HUES6 (cell line): Measurements from ENCODE around the gene AOPEP.

Source experiments
- H3K27ac ChIP-seq: 2 replicates; pipeline ENCODE4 v1.7.0; 2013; ENCODE audit warnings: low read depth, mild to moderate bottlenecking, low read length, inconsistent platforms
- H3K27me3 ChIP-seq: 2 replicates; pipeline ENCODE4 v1.6.1; 2013; ENCODE audit warnings: low read length; ENCODE audit not compliant: control insufficient read depth, insufficient read depth
- H3K36me3 ChIP-seq: 2 replicates; pipeline ENCODE4 v1.6.1; 2013; ENCODE audit warnings: low read length; ENCODE audit not compliant: control insufficient read depth, insufficient read depth
- H3K4me1 ChIP-seq: 2 replicates; pipeline ENCODE4 v1.6.1; 2013; ENCODE audit warnings: low read length; ENCODE audit not compliant: control insufficient read depth, insufficient read depth
- H3K4me3 ChIP-seq: 2 replicates; pipeline ENCODE4 v1.5.1; 2013; ENCODE audit warnings: low read depth, low read length
- H3K9ac ChIP-seq: one replicate; pipeline ENCODE4 v1.6.1; 2013; ENCODE audit warnings: mild to moderate bottlenecking, low read length
- H3K9me3 ChIP-seq: 2 replicates; pipeline ENCODE4 v1.6.1; 2013; ENCODE audit warnings: low read depth, low read length; ENCODE audit not compliant: control insufficient read depth, insufficient read depth

Gene AOPEP

GRCh38 chr9:94861589-94862272 lies 135.2 kb downstream of the AOPEP start:
- Histone ChIP-seq H3K4me3 (no peak overlapping the region), H3K36me3 (peaks cover 3% of the 10 kb centered on the region; the same call in 1 of the 2 replicates), H3K9me3 (peaks cover 6% of the 10 kb centered on the region), H3K4me1 (peaks cover 15% of the 10 kb centered on the region), H3K27me3 (no peaks in the 10 kb centered on the region), H3K9ac (no peak overlapping the region), H3K27ac (no peak overlapping the region)

DNA sequence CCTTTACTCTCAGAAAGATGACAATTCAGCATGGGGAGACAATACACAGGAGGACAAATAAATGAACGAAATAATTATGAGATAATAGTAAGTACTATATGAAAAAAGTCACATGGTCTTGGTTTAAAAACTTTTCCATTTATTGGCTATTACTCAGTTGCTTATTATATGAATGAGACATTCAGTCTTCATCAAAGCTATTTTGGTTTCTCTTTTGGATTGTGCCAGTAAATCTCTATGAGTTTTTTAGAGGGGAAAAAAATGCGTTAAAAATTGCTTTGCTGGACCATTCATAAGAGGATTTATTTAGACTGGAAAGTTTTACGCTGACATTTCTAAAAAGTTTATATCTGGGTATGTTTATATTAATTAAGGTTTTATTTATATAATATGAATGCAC lies 137.7 kb downstream of the AOPEP start:
- no peak overlapping the region for H3K4me3 ChIP-seq
- no peak overlapping the region for H3K9ac ChIP-seq
- H3K9me3 ChIP-seq = no peaks in the 10 kb centered on the region
- no peaks in the 10 kb centered on the region for H3K27me3 ChIP-seq
- peaks cover 15% of the 10 kb centered on the region for H3K4me1 ChIP-seq
- H3K27ac ChIP-seq = no peak overlapping the region
- no peaks in the 10 kb centered on the region for H3K36me3 ChIP-seq

DNA sequence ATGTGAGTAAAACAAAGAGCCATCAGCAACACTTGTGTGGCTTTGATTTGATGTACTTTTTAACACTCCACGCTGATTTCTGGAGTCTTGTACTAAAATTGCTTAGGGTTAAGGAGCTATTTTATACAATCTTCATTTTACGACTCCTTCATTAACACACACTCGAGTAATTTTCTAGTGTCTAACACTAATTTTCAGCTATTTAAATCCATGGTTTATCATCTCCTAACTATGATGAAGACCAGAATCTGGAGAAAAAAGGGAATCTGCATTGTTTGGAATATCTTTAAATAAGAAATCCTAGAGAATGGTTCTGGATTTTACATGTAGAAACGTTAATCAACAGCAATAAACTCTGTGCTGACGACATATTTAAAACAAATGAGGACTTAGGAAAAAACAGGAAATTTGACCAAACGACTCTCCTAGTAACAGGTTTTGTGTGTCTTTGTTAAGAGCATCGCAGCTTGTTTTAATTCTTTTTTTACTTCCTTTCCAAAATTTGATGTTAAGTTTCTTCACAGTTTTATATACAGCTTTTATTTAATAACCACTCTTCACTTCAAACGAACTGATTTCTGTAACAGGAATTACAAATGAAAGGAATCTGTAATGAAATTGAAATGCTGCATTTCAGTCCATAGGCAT lies 138.5 kb downstream of the AOPEP start:
- Histone ChIP-seq H3K9ac (no peak overlapping the region), H3K27me3 (no peaks in the 10 kb centered on the region), H3K9me3 (no peaks in the 10 kb centered on the region), H3K4me1 (peaks cover 15% of the 10 kb centered on the region), H3K36me3 (no peaks in the 10 kb centered on the region), H3K4me3 (no peak overlapping the region), H3K27ac (no peak overlapping the region)

GRCh38 chr9:94865582-94866452 lies 139.3 kb downstream of the AOPEP start:
- Histone ChIP-seq H3K9ac (no peak overlapping the region), H3K27ac (no peak overlapping the region), H3K36me3 (no peaks in the 10 kb centered on the region), H3K4me3 (no peak overlapping the region), H3K9me3 (no peaks in the 10 kb centered on the region), H3K4me1 (peaks cover 15% of the 10 kb centered on the region), H3K27me3 (no peaks in the 10 kb centered on the region)

- no peak overlapping the region for H3K9ac ChIP-seq
- no peak overlapping the region for H3K27ac ChIP-seq
- no peaks in the 10 kb centered on the region for H3K27me3 ChIP-seq
- no peaks in the 10 kb centered on the region for H3K9me3 ChIP-seq
- H3K36me3 ChIP-seq = no peaks in the 10 kb centered on the region
- H3K4me3 ChIP-seq = no peak overlapping the region
- H3K4me1 ChIP-seq = peaks cover 15% of the 10 kb centered on the region
Measured at GRCh38 chr9:94866770-94867169, 140.3 kb downstream of the AOPEP start.

- no peaks in the 10 kb centered on the region for H3K36me3 ChIP-seq
- H3K9me3 ChIP-seq = no peaks in the 10 kb centered on the region
- H3K27ac ChIP-seq = no peak overlapping the region
- peaks cover 15% of the 10 kb centered on the region for H3K4me1 ChIP-seq
- H3K4me3 ChIP-seq = no peak overlapping the region
- no peak overlapping the region for H3K9ac ChIP-seq
- H3K27me3 ChIP-seq = no peaks in the 10 kb centered on the region
Measured at GRCh38 chr9:94867281-94867841, 140.9 kb downstream of the AOPEP start.

DNA sequence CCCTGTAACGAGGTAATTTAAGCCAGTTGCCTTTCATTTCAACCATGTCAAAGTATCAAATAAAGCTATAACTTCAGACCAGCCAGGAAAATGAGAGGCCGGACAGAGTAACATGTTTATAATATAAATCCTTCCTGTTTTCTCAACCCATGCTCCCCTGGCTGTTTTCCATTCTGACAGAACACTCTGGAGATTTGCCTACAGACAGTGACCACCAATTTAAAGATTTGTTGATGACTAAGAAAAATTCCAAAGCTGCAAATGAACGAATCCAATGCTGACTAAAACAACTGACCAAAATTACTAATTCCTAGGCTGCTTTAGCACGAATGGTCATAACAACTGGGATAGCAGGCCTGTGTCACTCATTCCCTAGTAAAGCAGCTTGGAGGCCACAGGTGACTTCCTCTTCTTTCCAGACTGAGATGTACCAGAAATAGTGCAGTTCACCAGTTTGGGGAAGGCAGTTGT lies 141.4 kb downstream of the AOPEP start:
- Histone ChIP-seq H3K36me3 (no peaks in the 10 kb centered on the region), H3K27me3 (no peaks in the 10 kb centered on the region), H3K9me3 (no peaks in the 10 kb centered on the region), H3K27ac (no peak overlapping the region), H3K4me1 (peaks cover 15% of the 10 kb centered on the region), H3K9ac (no peak overlapping the region), H3K4me3 (no peak overlapping the region)

- Histone ChIP-seq H3K27ac (no peak overlapping the region), H3K4me3 (no peak overlapping the region), H3K27me3 (no peaks in the 10 kb centered on the region), H3K9me3 (no peaks in the 10 kb centered on the region), H3K9ac (no peak overlapping the region), H3K4me1 (peaks cover 15% of the 10 kb centered on the region), H3K36me3 (no peaks in the 10 kb centered on the region)
Measured at GRCh38 chr9:94868464-94868863, 142.0 kb downstream of the AOPEP start.

- Histone ChIP-seq H3K27me3 (no peaks in the 10 kb centered on the region), H3K36me3 (no peaks in the 10 kb centered on the region), H3K27ac (no peak overlapping the region), H3K4me1 (peaks cover 15% of the 10 kb centered on the region), H3K9ac (no peak overlapping the region), H3K4me3 (no peak overlapping the region), H3K9me3 (no peaks in the 10 kb centered on the region)
Measured at GRCh38 chr9:94869415-94869843, 142.9 kb downstream of the AOPEP start.

DNA sequence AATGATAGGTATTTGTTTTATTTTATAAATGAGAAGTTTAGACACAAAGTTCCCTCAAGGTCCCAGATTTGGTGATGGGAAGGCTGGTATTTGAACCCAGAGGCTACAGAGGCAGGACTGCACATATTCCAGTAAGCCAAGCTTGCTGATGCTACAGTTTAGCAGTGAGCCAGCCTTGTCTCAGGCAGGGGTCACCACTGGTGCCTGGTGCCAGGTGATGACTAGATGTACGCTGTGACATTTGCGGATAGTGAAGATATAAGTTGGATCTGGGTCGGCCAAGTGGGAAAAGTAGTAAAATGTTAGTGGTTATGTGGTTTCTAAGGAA lies 143.9 kb downstream of the AOPEP start:
- H3K27ac ChIP-seq = no peak overlapping the region
- peaks cover 11% of the 10 kb centered on the region for H3K4me1 ChIP-seq
- H3K36me3 ChIP-seq = no peaks in the 10 kb centered on the region
- no peaks in the 10 kb centered on the region for H3K9me3 ChIP-seq
- no peaks in the 10 kb centered on the region for H3K27me3 ChIP-seq
- H3K9ac ChIP-seq = no peak overlapping the region
- H3K4me3 ChIP-seq = no peak overlapping the region
